ENCODE data around the gene TDRD7.

The TDRD7 gene

GRCh38 chr9:97459326-97459725, 47.4 kb downstream of the TDRD7 start:
- DNase-seq: no peak
- H3K36me3 ChIP-seq: no peaks in the 10 kb centered on the region
- TF ChIP-seq, protein P1, sequence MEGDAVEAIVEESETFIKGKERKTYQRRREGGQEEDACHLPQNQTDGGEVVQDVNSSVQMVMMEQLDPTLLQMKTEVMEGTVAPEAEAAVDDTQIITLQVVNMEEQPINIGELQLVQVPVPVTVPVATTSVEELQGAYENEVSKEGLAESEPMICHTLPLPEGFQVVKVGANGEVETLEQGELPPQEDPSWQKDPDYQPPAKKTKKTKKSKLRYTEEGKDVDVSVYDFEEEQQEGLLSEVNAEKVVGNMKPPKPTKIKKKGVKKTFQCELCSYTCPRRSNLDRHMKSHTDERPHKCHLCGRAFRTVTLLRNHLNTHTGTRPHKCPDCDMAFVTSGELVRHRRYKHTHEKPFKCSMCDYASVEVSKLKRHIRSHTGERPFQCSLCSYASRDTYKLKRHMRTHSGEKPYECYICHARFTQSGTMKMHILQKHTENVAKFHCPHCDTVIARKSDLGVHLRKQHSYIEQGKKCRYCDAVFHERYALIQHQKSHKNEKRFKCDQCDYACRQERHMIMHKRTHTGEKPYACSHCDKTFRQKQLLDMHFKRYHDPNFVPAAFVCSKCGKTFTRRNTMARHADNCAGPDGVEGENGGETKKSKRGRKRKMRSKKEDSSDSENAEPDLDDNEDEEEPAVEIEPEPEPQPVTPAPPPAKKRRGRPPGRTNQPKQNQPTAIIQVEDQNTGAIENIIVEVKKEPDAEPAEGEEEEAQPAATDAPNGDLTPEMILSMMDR (IDR thresholded peaks at IDR 0.05; ENCODE audit: low read depth, low read length): no peak
- H3K9me3 ChIP-seq: no peaks in the 10 kb centered on the region
- no peak overlapping the region for H3K4me3 ChIP-seq (ENCODE audit: low read depth, low read length)
- H3K4me1 ChIP-seq: no peaks in the 10 kb centered on the region
- H3K27me3 ChIP-seq: no peaks in the 10 kb centered on the region

- TF ChIP-seq, protein P1 (IDR thresholded peaks at IDR 0.05; ENCODE audit: low read depth, low read length): no peak
- H3K9me3 ChIP-seq: no peaks in the 10 kb centered on the region
- H3K27me3 ChIP-seq: no peaks in the 10 kb centered on the region
- H3K4me3 ChIP-seq (ENCODE audit: low read depth, low read length): no peak overlapping the region
- no peak for DNase-seq
- no peaks in the 10 kb centered on the region for H3K4me1 ChIP-seq
- no peaks in the 10 kb centered on the region for H3K36me3 ChIP-seq
Observed at GRCh38 chr9:97462159-97462558, 50.3 kb downstream of the TDRD7 start.

GRCh38 chr9:97462914-97463313, 51.0 kb downstream of the TDRD7 start:
- no peaks in the 10 kb centered on the region for H3K4me1 ChIP-seq
- TF ChIP-seq, protein P1 (IDR thresholded peaks at IDR 0.05; ENCODE audit: low read depth, low read length): no peak
- H3K4me3 ChIP-seq (ENCODE audit: low read depth, low read length): no peak overlapping the region
- H3K9me3 ChIP-seq: no peaks in the 10 kb centered on the region
- H3K27me3 ChIP-seq: no peaks in the 10 kb centered on the region
- no peaks in the 10 kb centered on the region for H3K36me3 ChIP-seq
- DNase-seq: no peak

DNA sequence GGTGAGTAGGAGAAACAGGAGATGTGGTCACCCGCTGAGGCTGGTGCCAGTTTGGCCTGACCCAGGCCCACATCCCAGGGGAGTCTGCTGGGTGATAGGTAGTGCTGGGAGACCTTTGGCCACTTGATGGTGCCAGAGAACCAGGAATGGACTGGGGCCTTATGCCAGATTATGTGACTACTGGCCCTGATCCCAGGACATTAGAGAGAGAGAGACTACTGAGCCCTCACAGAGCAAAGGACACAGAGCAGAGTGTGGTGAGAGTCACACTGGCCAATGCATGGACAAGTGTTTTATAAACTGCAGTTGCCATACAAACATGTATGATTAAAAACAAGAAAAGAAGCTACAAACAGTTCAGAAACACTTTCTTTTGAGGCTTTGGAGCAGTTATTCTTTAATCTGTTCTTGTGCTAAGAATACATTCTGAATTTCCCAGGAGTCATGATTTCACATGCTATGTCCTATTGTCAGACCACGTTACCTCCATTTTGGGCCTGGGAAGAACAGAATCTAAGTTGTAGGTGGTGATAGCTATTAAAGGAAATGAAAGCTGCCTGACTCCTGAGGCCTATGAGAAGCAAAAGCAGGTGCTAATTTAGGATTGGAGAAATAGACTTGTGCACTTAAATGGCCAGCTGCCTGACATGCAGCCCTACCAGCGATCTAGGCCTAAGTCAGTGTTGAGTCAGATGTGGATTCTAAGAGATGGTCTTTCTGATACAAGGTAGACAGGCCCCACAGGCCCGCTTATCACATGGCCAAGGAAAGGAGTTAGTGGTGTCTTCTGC, 57.0 kb downstream of the TDRD7 start:
- H3K27me3 ChIP-seq: no peaks in the 10 kb centered on the region
- H3K9me3 ChIP-seq: no peaks in the 10 kb centered on the region
- no peaks in the 10 kb centered on the region for H3K36me3 ChIP-seq
- DNase-seq: peak; percentile 88
- TF ChIP-seq, protein P1 (IDR thresholded peaks at IDR 0.05; ENCODE audit: low read depth, low read length): peak; percentile 98
- peaks cover 3% of the 10 kb centered on the region; the same call in 1 of the 2 replicates for H3K4me1 ChIP-seq
- H3K4me3 ChIP-seq (ENCODE audit: low read depth, low read length): no peak overlapping the region

DNA sequence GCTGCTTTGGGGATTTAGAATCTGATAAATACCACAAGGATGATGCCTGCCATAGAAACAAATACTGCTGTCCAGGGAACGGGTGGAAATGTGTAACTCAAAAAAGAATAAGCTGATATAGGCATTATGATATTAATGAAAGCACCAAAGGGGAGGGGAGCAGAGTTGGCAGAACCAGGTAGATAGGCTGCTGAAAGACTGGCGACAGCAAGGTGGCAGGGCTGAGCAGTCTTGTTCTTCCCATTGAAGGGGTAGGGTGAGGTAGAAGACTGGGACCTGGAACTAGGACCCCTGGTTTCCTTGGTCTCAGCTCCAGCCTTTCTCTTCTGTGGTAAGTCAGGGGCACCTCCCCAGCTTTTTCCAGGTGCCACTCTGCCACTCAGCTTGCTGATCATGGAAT, 58.2 kb downstream of the TDRD7 start:
- Histone ChIP-seq H3K36me3 (no peaks in the 10 kb centered on the region), H3K4me1 (peaks cover 3% of the 10 kb centered on the region; the same call in 1 of the 2 replicates), H3K9me3 (no peaks in the 10 kb centered on the region), H3K27me3 (no peaks in the 10 kb centered on the region), H3K4me3 (ENCODE audit: low read depth, low read length) (no peak overlapping the region)
- DNase-seq: peak; percentile 57
- TF ChIP-seq, protein P1 (IDR thresholded peaks at IDR 0.05; ENCODE audit: low read depth, low read length): peak; percentile 81

GRCh38 chr9:97473717-97474116, 61.8 kb downstream of the TDRD7 start:
- no peak for DNase-seq
- TF ChIP-seq, protein P1 (IDR thresholded peaks at IDR 0.05; ENCODE audit: low read depth, low read length): no peak
- peaks cover 7% of the 10 kb centered on the region for H3K4me1 ChIP-seq
- H3K9me3 ChIP-seq: no peaks in the 10 kb centered on the region
- H3K4me3 ChIP-seq (ENCODE audit: low read depth, low read length): no peak overlapping the region
- H3K27me3 ChIP-seq: no peaks in the 10 kb centered on the region
- no peaks in the 10 kb centered on the region for H3K36me3 ChIP-seq

All from BE2C (cell line).